ENCODE measurements around the gene SYNDIG1.

Gene SYNDIG1

GRCh38 chr20:24679448-24680047 is 210.1 kb downstream of the SYNDIG1 start:
- DNase-seq, result no peak

GRCh38 chr20:24681634-24682495 is 212.4 kb downstream of the SYNDIG1 start:
- DNase-seq, result no peak

- no peak for DNase-seq
Measured at GRCh38 chr20:24682496-24682985, 213.1 kb downstream of the SYNDIG1 start.

- DNase-seq, result no peak
Measured at GRCh38 chr20:24683676-24684075, 214.2 kb downstream of the SYNDIG1 start.

DNA sequence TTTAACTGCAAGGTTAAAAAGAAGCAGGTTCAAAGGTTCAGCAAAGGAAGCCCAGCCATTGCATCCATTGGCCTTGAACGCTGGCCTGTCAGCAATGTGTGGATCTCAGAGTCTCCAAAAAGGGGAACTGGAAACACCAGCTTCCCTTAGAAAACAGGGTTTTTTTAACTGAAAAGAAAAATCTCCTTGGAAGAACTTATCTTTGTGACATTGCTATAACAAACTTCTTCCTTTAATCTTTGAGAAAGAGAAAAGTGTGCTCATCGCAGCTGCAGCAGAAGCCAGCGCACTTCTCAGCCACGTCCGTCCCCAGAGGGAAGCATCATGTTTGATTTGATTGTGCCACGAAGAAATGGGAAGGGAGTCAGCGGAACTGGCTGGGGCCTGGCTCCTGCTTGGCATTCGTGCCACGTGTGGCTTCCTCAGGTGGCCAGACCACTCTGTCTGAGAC is 215.0 kb downstream of the SYNDIG1 start:
- no peak for DNase-seq

DNA sequence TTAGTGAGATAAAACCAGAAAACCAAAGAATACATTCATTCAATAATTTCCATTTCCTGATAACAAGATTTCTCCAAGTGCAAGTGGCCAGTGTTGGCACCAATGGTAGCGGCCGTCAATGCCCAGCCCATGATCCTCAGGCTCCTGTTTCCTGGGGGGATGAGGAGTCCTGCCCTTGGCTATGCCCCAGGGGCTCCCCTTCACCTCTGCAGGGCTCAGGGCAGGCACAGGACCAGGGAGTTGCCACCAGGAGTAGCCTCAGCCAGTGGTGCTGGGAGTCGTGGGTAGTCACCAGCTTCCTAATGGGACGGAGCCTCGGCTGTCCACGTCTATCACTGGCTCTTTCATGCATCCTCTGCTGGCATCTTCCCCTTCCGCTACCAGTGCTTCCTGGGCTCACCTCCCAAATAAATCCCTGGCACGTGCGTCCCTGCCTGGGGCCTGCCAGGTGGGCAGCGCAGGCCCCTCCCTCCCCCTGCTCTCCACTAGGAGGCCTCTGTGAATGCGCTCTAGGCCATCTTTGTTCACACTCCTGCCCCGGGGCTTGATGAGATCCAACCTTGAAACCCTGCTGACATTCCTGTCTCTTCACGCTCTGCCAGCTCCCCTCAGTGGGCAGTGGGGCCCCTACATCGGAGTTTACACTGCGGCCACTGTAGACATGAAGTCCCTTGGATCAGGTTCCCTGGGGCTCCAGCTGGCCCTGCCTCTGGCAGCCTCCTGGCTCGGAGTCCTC is 215.7 kb downstream of the SYNDIG1 start:
- no peak for DNase-seq

- DNase-seq, result no peak
Measured at GRCh38 chr20:24685736-24686135, 216.3 kb downstream of the SYNDIG1 start.

DNA sequence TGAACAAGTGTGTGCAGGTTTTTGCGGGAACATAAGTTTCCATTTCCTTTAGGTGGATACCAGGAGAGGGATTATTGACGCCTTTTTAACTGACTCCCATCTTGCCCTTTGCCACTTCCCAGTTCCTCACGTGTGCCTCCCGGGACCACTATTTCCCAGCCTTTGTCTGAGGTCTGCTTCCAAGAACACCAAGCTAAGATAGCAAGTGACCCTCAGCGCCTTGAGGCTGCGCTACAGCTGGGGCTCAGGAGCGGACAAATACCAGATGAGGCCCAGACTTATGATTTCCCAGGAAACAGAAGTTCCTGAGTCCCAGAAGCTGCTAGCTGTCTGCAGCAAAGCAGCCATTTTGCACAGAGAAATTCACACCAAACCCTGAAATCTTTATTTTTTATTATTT is 216.7 kb downstream of the SYNDIG1 start:
- DNase-seq, result no peak

DNA sequence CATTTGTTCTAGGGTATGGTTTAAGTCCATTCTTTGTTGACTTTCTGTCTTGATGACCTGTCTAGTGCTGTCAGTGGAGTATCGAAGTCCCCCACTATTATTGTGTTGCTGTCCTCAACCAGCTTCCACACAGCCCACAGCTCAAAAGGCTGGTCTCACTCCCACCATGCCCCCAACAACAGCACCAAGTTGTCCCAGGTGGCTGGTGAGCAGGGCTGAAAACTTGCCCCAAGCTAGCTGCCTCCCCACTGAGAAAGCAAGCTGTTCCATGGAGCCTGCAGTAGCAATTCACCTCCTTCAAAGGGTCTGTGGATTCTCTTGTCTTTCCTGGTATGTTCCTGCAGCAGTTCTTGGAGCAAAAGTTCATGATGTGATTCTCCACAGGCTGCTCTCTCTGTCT is 221.0 kb downstream of the SYNDIG1 start:
- DNase-seq, result no peak

DNA sequence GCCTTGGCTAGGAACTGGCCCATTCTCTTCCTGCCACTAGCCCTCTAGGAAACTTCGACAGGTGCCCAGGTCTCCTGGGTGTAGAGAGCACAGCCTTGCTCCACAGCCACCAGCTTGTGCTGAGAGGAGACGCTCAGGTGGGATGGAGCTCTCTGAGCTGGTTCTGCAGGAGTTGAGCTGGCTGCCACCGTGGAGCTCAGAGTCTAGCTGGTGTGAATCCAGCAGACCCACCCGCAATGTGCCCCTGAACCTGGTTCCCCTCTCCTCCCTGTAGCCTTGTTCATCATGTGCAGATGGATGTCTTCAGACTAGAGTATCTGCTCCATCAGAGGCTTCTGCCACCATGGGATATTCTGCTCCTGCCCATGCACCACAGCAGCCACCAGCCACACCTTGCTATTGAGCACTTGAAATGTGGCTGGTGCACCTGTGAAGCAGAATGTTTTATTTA is 222.5 kb downstream of the SYNDIG1 start:
- DNase-seq, result no peak

GRCh38 chr20:24692446-24693200 is 223.2 kb downstream of the SYNDIG1 start:
- no peak for DNase-seq

DNA sequence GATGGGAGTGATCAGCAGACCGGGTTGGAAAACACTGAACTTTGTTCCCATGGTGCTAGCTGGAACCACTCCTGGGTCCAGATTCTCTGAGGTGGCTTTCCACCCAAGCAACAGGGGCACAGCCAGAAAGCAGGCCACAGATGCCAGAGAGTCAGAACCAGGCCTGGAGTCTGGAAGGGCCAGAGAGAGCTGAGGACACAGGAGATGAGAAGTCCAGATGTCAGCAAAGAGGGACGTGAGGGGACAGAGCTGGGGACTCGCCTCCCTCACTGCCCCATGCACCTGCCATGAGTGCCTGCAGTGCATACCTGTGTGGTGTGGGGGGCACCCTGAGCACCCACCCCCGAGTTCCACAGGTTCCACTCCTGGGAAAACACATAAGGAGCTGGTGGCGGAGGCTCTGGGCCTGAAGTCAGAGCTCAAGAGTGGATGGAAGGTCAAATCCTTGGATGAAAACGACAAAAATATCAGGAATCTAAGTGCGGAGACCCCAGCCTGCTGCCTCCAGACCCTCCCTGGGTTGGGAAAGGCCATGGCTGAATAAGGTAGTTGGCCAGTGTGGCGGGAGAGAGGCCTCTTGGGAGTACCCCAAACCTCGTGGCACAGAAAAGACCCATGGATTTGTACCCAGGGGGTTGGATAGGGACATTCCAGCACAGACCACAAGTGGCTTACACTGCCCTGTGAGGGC is 224.2 kb downstream of the SYNDIG1 start:
- no peak for DNase-seq

DNA sequence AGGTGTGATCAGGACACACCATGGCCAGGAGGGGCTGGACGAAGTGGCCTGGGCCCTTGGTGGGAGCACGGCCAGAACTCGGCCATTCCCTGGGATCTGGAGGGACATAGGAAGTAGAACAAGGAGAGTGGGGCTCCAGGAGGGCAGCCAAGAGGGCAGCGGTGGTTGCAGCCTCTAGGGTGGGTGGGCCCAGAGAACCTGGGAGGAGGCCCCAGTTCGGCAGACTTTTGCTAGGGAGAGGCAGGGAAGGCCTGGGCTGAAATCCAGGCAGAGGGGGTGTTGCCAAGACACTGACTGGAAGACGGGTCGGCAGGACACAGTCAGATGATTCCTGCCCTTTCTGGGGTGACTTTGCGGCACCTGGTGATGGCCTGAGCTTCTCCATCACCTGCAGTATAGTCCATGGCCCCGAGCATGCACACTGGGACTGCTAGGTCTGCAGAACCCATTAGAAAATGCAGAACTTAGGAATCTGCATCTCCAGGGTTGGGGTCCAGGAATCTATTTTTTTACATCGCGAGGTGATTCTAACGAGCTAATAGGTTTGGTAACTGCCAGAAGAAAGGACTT is 224.8 kb downstream of the SYNDIG1 start:
- DNase-seq, result no peak

GRCh38 chr20:24694727-24695528 is 225.5 kb downstream of the SYNDIG1 start:
- DNase-seq, result no peak

GRCh38 chr20:24695529-24696225 is 226.2 kb downstream of the SYNDIG1 start:
- DNase-seq, result no peak

DNA sequence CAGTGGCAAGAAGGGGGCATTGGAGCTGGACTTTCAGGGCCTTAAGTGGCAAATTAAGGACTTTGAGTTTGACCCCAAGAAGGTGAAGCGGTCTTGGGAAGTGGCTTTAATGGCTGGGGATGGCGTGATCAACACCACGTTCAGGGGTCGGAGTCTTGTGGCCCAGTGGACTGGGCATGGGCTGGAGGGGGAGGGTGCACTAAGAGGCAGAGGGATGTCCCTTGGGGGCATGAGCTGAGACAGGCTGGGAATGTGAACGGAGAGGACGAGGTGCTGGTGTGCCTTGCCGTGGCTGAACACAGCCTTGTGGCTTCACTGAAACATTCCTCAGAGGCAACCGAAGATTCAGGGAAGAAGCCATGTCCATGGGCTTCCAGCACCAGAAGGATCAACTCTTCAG is 227.0 kb downstream of the SYNDIG1 start:
- DNase-seq, result no peak

DNA sequence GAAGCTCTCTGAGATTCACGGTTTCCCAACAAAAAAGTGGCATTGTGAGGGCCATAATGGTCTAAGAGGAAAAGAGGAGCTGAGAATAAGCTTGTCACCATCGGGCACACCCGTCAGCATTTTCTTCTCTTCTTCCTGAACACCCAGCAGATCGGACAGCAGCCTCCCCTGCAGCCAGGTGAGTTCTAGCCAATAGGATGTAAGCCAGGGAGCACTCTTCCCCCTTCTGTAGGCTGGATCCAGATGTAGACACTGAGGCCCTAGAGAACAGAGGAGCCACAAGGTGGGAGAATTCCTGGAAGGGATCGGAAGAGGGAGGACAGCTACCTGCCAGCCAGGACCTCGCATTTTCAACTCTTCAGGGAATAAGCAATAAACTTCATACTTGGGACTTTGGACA is 228.0 kb downstream of the SYNDIG1 start:
- no peak for DNase-seq

DNA sequence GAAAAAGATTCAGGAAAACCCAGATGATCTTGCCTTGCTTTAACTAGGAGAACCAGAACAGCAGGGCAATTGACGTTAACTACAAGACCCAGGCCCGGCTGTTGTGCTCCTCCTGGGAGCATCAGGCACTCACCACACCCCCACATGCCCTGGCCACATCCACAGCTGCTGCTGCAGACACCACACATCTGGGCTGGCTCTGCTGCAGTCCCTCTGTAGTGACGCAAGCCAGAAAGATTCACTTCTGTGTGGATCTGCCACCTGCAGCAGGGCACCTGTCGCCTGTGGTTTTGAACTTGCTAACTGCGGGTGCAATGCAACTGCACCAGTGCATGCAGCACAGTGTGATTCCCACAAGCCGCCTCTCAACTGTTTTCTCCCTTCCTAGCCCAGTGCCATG is 228.8 kb downstream of the SYNDIG1 start:
- no peak for DNase-seq

DNA sequence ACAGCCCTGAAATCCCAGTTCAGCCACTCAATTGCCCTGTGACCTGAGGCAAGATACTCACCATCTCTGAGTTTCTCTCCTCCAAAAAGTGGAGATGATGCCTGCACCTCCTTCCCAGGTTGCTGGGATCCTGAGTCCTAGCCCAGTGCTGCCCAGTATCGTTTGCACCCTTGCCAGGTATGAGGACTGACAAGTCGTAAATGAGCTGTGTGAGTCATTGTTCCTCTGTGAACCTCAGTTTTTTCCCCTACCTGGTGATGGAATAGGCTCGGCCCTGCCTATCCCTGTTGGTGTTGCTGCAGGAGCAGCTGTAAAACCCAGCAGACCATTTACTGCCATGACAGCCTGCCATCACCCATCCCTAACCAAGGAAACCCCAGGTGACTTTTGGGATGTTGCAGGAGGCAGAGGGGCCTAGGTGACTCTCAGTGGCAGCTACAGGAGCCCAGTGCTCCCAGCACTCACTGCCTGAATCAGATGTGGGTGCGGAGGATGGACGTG is 229.3 kb downstream of the SYNDIG1 start:
- DNase-seq, result no peak
